COLO668 (cell line): ENCODE results near the gene G6PC2.
"Not testable (repeated sequence)": the region's sequence is repeated elsewhere in the genome, so short reads cannot be mapped to it uniquely, and the experiment has no call there.

ENCODE experiments used
- DNase-seq: peaks from one replicate; lab custom pipeline; 2025; ENCODE audit not compliant: unreplicated experiment; lab: John Stamatoyannopoulos, UW

G6PC2 gene

DNA sequence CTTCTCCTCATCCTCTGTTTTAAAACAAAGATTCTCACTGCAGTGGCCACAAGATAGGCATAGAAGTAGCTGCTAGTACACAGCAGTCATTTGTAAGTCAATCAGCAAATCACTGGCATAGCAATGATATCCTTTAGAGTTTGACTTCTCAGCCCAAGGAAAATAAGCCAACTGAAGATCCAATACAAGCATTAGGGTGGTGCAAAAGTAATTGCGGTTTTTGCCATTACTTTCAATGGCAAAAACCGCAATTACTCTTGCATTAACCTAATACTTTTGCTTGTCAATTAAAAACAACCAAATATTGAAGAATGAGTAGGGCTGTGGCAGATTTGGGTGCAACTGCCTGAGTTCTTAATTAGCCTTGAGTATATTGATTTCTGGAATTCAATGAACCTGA, 2.8 kb downstream of the G6PC2 start:
- DNase-seq = no peak

DNA sequence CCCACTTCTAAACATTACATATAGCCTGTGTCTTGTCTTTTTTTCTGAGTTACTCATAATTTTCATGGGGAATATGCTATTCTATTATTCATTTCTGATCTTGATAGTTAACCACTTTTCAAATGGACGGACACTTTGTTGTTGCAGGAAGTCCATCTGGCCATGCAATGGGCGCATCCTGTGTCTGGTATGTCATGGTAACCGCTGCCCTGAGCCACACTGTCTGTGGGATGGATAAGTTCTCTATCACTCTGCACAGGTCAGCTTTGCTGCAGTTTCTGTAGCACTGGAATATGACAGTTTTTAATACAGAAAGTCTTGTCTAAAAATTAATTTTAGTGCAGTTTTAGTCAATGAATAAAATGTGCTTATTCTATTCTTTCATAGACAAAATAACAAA, 3.3 kb downstream of the G6PC2 start:
- no peak for DNase-seq

DNA sequence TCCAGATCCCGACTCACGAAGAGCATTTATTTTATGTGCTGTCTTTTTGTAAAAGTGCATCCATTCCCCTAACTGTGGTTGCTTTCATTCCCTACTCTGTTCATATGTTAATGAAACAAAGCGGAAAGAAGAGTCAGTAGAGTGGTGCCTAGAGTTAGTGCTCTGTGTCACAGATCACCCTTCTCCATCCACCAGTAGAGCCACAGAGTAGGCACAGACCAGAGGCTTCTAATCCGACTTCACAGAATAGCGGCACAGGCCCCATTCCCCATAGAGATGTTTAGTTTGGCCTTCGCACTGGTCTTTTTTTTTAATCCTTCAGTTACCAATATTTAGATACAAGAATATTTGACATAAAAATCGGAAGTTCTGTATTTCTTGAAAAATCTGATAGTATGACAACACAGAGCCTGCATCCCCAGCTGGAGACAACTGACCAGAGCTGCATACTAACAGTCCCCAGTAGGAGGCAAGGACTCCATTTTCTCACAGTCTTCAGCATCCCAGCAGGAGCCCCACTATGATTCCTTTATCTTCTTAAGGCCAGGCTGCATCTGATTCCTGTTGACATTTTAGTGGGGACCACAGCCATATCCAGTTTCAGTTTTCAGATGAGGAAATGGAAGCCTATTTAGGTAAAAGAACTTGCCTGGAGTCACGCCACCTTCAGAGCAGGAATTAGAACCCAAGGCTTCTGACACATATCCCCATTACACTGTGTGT, 7.0 kb downstream of the G6PC2 start:
- no peak for DNase-seq

DNA sequence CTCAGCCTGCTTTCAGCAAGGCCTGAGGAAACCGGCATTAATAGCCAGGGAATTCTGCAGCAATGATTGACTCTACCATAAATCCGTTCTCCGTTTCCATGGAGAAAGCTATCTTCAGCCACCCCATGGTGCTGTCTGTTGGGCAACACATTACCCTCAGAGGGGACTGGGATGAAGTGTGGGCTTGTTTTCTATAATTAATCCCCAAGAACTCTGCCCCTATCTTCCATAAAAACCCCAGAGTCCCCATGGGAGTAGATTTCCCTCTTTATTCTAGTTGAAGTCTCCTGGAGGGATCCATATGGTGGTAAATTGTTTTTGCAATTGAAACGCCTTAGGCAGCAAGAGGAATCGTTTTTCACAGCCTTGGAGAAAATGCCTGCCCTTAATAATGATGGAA, 9.2 kb downstream of the G6PC2 start:
- no peak for DNase-seq

- no peak for DNase-seq
These were observed 11.4 kb downstream of the G6PC2 start for GRCh38 chr2:168912466-168912865.

GRCh38 chr2:168912901-168913369, 11.8 kb downstream of the G6PC2 start:
- DNase-seq = no peak

DNA sequence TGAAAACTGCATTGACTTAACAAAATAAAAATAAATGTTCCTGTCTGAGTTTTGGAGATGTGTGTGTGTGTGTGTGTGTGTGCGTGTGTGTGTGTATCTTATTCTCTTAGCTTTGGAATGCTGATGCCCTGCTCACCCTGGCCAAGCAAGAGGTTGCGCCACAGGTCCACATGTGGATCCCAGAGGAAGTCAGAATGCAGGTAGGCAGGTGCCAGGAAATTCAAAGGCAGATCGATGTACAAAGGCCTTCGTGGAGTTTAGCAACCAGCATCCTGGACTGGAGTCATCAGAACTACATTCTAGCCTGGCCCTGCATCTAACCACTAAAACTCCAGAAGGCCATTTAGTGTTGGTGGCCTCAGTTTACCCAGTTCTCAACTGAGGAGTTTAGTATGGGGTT, 12.4 kb downstream of the G6PC2 start:
- DNase-seq = no peak

GRCh38 chr2:168915441-168916330, 14.6 kb downstream of the G6PC2 start:
- no peak for DNase-seq

DNA sequence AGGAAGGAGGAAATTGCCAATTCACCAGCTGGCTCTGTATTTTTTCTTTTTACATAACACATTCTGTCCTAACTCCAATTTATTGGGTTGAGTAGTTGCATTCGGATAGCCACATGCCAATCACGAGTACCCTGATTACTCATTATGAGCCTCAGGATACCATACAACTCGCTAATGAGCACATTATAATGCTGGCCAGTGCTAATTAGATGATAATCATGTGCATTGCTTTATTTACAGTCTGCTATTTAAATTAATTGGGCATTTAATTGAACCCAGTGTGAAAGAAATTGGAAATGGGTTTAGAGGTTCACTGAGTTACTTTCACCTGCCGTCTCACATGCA, 15.2 kb downstream of the G6PC2 start:
- DNase-seq = no peak

DNA sequence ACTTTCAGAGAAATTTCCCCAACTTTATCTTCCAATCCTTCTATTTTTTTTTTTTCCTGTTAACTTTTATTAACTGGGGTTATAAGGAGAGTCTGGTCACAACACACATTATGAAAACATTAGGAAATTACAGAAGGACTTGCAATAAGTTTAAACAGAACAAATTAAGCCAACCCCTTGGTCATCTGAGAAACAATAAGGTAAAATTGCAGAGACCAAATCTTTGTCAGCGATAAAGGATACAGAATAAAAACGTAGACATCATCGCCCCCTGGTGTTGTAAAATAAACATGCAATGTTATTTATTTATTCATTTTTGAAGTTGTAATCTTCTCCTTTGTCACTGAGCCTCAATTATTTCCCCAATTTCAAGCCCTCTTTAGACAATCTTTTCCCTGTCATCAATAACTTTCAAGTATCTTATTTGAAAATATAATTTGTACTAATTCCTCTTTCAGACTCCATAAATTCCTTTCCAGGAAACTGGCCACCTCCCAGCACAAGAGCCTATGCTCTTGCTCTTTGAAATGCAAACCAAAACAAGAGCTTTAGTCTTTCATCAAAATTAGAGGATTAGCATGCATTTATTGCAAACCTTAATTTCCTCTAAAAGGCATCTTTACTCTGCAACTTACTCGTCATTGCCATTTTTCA, 19.5 kb downstream of the G6PC2 start:
- no peak for DNase-seq

DNA sequence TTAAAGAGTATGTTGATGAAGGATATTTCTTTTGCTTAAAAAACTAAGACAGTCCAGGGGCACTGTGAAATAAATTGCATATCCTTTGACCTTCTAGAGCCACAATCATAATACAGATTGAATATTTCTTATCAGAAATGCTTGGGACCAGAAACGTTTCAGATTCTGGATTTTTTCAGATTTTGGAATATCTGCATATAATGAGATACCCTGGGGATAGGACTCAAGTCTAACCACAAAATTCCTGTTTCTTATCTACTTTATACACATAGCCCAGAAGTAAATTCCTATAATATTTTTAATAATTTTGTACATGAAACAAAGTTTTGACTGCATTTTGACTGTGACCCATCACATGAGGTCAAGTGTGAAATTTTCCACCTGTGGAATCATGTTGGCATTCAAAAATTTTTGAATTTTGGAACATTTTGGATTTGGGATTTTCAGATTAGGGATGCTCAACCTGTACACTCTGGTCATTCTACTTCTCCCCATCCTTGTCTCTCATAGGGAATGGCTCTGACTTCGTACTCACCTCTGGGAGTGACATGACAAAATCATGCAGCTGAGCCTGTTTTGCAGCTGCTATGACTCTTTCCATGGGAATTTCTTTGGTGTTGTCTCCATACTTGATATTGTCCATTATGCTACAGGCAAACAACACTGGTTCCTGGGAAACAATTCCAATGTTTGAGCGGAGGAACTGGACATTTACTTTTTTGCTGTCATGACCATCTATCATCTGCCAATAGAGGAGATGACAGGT, 25.7 kb downstream of the G6PC2 start:
- no peak for DNase-seq

DNA sequence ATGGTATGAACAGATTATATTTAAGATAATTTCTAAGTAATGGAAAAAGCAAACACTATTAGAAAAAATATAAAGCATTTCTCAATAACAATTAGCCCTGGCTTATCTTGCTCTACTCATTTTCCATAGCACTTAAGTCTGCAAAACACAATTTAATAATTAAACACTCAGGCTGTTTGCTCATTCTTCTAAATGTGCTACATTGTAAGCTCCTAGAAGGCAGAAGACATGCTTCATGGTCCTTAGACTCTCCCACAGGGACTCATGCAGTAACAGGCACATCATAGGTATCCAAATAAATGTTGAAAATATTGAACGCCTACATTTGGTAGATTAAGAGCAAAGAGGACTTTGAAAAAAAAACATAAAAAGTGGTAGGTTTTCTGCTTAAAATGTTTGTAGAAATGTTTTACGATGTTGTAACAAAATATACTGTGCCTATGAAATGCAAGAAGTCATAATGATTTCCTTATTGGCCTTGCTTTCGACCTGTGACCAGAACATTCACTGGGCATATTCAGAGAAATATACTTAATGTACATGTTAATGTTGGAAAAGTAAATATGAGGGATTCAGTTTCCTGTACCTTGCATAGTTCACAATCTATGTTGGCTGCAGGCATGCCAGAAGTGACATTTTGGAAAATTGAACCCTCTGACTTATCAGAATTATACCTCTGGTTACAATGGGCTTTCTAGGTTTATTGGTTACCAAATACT, 27.2 kb downstream of the G6PC2 start:
- DNase-seq = no peak

- DNase-seq = no peak
These were observed 27.9 kb downstream of the G6PC2 start for GRCh38 chr2:168929031-168929430.

DNA sequence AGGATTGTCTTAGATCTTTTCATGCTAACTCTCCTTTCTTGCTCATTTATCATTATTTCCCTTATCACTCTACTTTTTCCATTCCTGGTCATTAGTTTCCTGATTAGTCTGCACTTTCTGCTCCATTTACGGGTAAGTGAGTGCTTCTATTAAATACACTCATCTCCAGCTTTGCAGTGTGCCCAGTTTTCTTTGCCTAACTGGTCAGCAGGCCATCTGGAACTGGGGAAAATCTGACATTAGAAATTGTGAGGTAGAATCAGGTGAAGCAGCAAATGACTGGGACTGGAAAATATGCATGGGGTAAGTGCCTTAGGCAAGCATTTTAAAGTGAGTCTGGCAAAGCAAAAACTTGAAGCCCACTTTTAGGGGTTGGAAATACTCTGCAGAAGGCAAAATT, 29.2 kb downstream of the G6PC2 start:
- no peak for DNase-seq

- not testable (repeated sequence) for DNase-seq
These were observed 31.1 kb downstream of the G6PC2 start for GRCh38 chr2:168932174-168932573.

GRCh38 chr2:168934826-168935225, 33.7 kb downstream of the G6PC2 start:
- DNase-seq = no peak

GRCh38 chr2:168935810-168936581, 34.9 kb downstream of the G6PC2 start:
- DNase-seq = no peak

- no peak for DNase-seq
These were observed 38.0 kb downstream of the G6PC2 start for GRCh38 chr2:168939061-168939460.

GRCh38 chr2:168939918-168940317, 38.8 kb downstream of the G6PC2 start:
- DNase-seq = no peak

DNA sequence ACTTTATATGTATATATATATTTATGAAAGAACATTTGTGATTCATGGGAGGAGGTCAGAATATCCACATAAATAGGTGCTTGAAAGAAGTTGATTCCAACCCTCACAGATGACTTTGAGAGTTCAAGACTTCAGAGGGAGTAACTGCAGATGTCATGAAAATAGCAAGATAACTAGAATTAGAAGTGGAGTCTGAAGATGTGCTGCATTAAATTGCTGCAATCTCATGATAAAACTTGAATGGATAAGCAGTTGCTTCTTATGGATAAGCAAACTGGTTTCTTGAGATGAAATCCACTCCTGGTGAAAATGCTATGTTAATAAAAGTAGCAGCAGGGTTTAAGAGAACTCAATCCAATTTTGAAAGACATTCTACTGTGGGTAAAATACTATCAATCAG, 40.2 kb downstream of the G6PC2 start:
- DNase-seq = no peak
